ENCODE results near the gene CENPO.
"Not testable (repeated sequence)": the region's sequence is repeated elsewhere in the genome, so short reads cannot be mapped to it uniquely, and the experiment has no call there.

Gene CENPO

GRCh38 chr2:24824966-24825882 is 32.0 kb downstream of the CENPO start:
- DNase-seq = no peak

- no peak for DNase-seq
These were observed 32.9 kb downstream of the CENPO start for GRCh38 chr2:24825883-24826772.

- DNase-seq = no peak
These were observed 33.5 kb downstream of the CENPO start for GRCh38 chr2:24826773-24827145.

- DNase-seq = peak; percentile 5
These were observed 34.4 kb downstream of the CENPO start for GRCh38 chr2:24827321-24828237.

- DNase-seq = no peak
These were observed 35.2 kb downstream of the CENPO start for GRCh38 chr2:24828238-24828996.

- DNase-seq = no peak
These were observed 37.1 kb downstream of the CENPO start for GRCh38 chr2:24830351-24830750.

GRCh38 chr2:24830786-24831185 is 37.6 kb downstream of the CENPO start:
- DNase-seq = no peak

GRCh38 chr2:24831221-24832072 is 38.2 kb downstream of the CENPO start:
- no peak for DNase-seq

- no peak for DNase-seq
These were observed 38.8 kb downstream of the CENPO start for GRCh38 chr2:24832073-24832461.

- DNase-seq = no peak
These were observed 39.3 kb downstream of the CENPO start for GRCh38 chr2:24832521-24832920.

- DNase-seq = no peak
These were observed 39.9 kb downstream of the CENPO start for GRCh38 chr2:24832931-24833701.

- DNase-seq = no peak
These were observed 40.9 kb downstream of the CENPO start for GRCh38 chr2:24833821-24834732.

GRCh38 chr2:24834733-24835395 is 41.6 kb downstream of the CENPO start:
- DNase-seq = no peak

GRCh38 chr2:24835411-24835810 is 42.2 kb downstream of the CENPO start:
- not testable (repeated sequence) for DNase-seq

- no peak for DNase-seq
These were observed 43.0 kb downstream of the CENPO start for GRCh38 chr2:24836206-24836605.

GRCh38 chr2:24836706-24837105 is 43.5 kb downstream of the CENPO start:
- DNase-seq = no peak

GRCh38 chr2:24837996-24838513 is 44.8 kb downstream of the CENPO start:
- no peak for DNase-seq

- DNase-seq = no peak
These were observed 45.3 kb downstream of the CENPO start for GRCh38 chr2:24838541-24838940.
